Endometrium (tissue), 2 donors: ENCODE data around the gene DRAXIN.

ENCODE experiments used
- FAIRE-seq: peaks from 2 replicates; lab custom pipeline; 2012; peaks lifted over from hg19 to GRCh38; lab: Jason Lieb, UNC
- donor health status: control.
- donor health status: control.

The DRAXIN gene

DNA sequence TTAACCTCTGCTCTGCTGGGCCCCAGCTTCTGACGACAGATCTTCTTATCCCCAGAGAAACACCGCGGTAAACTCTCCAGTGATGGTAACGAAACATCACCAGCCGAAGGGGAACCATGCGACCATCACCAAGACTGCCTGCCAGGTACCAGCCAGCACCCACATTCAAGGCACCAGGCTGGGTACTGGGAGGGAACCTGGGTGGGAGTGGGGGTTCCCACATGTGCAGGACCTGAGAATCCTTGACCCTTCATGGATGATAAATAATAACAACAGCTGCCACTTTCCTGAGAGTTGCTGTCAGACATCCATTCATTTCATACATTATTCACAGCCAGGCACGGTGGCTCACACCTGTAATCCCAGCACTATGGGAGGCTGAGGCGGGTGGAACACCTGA lies 20.8 kb downstream of the DRAXIN start:
- FAIRE-seq = no peak

DNA sequence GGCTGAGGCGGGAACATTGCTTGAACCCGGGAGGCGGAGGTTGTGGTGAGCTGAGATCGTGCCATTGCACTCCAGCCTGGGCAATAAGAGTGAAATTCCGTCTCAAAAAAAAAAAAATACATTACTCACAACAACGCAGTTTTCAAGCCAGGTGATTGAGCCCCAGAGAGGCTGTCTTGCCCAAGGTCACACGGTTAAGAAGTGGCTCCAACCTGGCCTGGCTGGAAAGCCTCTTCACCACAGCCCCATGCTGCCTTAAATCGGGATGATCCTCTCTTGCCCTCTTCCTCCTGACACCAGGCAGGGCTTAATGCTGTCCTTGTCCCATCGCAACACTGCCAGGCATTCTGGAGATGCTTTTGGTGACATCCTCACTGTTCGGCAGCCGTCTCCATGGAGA lies 21.6 kb downstream of the DRAXIN start:
- FAIRE-seq = no peak

DNA sequence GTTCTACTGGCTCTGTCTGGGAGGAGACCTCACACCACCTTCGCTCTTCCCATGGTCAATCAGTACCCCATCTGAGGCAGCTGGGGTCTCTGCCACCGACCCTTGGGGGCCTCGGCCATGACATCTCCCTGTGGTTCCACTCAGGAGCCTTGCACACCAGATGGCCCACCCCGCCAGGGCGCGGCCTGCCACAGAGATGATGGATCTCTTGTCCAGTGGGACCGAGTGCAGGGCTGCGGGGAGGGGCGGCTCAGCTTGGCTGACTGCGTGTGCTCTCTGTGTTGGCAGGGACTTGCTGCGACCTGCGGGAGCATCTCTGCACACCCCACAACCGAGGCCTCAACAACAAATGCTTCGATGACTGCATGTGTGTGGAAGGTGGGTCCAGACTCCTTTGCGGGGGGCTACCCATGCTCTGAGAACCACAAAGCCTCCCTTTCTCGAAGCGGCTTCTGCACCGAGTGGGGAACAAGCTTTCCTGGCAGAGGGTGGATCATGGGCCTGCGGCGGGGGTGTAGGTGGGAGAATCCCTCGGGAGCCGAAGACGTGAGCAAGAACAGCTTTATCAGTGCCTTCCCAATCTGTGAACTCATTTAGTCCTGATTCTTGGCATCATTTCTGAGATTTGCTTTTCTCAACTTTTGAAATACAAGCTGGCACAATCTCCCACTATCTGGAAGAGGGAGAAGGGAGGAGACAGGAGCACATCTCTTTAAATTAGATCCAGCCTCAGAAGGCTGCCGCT lies 23.5 kb downstream of the DRAXIN start:
- no peak for FAIRE-seq

DNA sequence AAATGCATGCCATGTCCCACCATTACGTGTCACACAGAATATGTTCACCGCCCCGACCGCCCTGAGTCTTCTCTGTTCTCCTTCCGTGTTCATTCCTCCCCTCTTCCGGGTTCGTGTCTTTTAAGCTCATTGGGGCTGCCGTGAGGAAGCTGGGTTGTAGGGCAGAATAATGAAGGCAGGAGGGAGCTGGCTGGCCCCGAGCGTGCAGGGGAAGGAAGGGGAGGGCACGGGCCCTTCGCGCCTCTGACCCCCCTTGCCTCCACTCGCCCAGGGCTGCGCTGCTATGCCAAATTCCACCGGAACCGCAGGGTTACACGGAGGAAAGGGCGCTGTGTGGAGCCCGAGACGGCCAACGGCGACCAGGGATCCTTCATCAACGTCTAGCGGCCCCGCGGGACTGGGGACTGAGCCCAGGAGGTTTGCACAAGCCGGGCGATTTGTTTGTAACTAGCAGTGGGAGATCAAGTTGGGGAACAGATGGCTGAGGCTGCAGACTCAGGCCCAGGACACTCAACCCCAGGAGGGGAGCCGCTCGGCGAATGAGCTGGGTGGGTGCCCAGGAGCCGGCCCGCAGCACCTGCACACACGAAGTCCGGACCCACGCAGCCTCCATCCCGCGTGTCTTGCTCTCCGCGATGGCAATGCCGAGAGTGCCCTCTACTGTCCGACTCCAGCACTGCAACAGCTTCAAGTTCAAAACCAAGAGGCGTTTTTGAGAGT lies 28.0 kb downstream of the DRAXIN start:
- no peak for FAIRE-seq

DNA sequence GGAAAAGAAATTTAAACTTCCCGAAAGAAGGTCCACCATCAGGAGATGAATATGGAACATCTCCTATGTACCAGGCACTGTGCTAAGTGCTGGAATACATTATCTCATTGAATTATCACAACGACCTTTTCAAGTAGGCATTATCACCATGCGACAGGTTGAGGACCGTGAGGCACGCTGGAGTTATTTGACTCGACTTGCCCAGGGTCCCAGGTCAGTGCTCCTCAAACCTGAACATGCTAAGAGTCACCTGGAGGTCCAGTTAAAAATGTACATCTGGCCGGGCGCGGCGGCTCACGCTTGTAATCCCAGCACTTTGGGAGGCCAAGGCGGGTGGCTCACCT lies 28.5 kb downstream of the DRAXIN start:
- no peak for FAIRE-seq

DNA sequence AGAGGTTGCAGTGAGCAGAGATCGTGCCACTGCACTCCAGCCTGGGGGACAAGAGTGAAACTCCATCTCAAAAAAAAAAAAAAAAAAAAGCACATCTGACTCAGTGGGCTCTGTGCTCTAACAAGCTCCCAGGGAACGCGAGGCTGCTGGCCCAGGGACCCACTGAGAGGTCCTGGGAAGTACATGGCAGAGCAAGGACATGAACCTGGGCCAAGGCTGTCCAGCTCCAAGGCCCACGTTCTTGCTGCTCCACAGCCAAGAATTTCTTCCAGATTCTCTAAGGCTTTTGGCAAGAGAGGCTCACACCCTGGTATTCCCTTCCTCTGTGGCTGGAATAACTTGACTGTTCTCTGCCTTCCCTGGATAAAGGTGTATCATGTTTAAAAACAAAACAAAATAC lies 29.0 kb downstream of the DRAXIN start:
- FAIRE-seq = no peak

DNA sequence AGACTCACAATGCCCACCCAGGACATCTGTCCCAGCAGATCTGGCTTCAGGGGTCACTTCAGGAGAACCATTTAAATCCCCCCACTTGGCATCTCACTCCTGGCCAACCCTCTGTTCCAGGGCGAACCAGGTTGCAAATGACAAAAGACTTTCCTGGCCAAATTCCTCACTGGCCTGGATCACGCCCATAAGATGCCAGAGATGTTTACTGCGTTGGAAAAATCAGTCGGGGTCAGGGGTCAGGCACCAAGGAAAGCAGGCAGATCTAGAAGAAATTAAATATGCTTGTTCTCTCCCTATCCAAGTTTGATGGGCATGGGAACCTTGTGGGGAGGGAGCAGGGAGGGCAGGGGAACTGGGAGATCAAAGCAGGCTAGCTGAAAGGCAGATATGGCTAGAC lies 29.8 kb downstream of the DRAXIN start:
- no peak for FAIRE-seq

DNA sequence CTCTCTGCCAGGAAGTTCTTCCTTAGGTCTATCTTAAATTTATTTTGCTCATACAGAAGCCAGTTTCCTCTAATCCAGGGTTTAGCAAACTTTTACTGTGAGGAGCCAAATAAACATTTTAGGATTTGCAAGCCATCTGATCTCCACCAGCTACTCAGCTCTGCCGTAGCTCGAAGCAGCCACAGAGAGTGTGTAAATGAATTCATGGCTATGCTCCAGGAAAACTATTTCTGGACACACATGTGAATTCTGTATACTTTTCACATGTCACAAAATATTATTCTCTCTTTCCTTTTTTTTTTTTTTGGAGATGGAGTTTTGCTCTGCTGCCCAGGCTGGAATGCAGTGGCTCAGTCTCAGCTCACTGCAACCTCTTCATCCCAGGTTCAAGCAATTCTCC lies 31.0 kb downstream of the DRAXIN start:
- FAIRE-seq = no peak

DNA sequence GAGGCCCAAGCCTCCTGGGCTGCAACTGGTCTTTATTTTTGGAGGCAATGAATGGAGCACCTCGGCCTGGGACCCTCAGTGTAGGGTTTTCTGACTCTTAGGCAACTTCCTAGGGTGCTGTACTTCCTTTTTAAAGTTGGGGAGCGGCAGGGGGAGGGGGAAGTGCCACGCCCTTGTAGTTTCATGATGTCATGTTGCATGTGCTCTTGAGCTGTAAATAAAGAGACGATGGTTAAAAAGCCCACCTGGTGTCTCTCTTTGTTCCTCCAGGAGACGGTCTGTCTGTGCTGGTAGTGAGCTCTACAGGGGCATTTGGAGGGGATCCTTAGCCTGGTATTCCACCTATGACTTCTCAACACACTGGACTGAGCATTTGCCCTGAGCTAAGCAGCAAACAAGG lies 34.1 kb downstream of the DRAXIN start:
- FAIRE-seq = no peak

DNA sequence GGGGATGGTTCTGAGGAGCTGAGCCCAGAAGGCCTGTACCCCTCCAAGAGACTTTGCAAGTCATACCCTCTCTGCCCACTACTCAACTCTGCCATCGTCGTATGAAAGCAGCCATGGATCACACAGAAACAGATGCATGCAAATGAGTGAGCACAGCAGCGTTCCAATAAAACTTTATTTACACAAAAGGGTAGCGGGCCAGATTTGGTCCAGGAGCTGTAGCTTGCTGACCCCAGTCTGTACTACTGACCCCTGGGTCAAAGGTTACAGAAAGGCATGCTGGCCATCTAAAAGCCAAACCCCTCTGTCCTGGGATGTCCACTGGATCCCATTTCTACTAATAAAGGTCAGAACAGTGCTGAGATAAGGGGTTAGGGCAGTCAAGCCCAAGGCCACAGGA lies 35.6 kb downstream of the DRAXIN start:
- no peak for FAIRE-seq

DNA sequence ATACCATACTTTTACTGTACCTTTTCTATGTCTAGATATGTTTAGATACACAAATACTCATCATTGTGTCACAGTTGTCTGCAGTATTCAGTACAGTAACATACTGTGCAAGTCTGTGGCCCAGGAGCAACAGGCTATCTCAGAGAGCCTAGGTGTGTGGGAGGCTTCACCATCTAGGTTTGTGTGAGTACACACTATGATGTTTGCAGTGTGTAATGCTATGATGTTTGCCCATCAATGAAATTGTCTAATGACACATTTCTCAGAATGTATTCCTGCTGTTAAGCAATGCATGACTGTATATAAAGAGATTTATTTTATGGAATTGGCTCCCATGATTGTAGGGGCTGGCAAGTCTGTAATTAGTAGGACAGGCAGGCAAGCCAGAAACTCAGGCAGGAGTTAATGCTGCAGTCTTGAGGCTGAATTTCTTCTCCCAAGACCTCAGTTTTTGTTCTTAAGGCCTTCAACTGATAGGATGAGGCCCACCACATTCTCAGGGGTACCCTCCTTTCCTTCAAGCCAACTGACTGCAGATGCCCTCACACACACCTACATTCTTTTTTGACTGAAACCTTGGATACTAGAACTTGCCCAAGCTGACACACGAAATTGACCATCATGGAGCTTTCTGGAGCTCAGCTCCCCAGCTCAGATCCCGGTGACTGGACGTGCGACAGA lies 36.8 kb downstream of the DRAXIN start:
- no peak for FAIRE-seq

DNA sequence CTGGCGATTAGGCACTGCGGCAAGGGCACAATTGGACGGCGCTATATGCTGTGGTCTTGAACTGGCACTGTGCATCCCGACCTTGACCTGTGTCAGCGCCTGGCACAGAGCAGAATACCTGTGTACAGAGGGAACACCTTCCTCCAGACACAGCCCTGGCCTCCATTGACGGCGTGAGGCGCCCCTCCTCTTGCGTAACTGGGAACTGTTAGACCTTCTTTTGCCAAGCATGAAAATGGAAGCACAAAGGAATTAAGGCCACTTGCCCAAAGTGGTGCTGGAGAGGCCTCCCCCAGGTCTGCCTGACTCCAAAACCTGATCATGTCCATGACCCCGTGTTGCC lies 37.6 kb downstream of the DRAXIN start:
- FAIRE-seq = no peak

DNA sequence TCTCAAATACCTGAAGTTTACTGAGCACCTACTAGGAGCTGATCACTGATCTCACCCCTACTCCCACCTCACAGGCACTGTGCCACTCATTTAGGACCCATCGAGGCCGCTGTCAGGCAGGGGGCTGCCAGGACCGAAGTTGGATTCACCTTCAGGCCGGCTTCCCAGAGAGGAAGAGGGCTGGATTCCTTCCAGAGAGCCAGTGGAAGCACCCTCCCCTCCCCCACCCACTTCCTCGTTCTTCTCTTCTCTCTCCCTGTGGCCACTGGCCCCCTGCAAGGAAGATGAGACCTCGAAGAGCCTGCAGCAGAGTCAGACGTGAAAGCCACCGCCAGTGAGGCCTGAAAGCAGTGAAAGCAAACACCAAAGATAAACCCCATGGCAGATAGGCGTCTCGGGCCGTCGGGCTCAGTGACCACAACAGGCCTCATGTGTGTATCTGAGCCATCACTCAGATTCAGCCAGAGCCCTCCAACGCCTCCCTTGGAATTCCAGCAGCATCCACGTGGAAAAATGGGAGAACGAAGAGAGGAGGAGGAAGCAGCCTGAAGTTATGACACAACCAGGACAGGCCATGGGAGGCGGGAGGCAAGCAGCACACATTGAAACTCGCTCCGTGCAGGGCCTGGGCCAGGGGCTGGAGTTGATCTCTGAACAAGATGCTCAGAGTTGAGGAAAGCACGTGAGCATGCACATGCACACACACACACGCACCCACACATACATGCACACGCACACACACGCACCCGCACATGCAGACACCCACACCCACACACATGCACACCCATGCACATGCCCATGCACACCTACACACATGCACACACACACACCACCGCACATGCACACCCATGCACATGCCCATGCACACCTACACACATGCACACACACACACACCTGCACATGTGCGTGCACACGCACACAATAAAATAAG lies 38.3 kb downstream of the DRAXIN start:
- no peak for FAIRE-seq

DNA sequence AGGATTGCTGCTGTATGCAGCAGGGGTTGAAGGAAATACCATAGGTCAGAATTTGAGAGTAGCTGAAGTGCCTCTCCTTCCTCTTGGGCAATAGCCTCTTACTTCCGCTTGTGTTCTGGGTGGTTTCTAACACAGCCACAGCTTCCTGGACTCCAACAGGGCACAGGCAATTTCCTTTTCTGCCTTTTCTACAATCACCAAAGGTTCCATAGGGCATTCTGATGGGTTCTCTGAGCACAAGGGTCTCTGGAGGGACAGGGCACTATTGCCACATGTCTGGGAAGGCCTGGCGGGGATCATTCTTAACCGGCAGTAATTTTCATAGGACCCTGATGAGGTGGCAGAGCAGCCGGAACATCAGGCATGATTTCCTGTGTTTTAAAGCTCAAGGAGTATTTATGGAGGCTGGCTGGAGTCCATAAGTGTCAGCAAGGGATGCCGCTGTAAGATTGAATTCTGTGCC lies 39.0 kb downstream of the DRAXIN start:
- no peak for FAIRE-seq

DNA sequence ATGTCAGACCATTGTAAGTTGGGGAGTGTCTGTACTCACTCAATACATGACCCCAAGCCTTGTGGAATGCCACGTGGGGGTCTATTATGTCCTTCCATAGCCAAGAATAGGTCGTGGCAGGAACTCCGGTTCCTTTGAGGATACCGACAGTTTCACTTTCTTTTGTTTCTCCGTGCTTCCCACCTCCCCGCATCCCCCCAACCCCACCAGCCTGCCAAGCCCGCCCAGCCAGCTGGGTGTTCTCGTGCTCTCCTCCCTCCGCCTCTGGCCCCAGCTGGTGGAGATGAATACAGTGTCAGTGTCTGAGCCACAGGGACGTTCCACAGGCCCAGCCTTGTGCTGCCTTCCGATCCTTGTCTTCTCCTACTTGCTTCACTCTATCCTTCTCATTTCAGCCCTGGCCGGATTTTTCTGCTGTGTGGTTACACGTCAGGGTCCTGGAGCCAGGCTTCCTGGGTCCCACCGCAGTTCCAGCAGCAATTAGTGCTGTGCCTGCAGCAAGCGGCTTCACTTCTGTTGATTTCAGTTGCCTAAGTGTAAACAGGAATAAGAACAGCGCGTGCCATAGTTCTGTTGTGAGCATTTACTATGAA lies 40.3 kb downstream of the DRAXIN start:
- no peak for FAIRE-seq

DNA sequence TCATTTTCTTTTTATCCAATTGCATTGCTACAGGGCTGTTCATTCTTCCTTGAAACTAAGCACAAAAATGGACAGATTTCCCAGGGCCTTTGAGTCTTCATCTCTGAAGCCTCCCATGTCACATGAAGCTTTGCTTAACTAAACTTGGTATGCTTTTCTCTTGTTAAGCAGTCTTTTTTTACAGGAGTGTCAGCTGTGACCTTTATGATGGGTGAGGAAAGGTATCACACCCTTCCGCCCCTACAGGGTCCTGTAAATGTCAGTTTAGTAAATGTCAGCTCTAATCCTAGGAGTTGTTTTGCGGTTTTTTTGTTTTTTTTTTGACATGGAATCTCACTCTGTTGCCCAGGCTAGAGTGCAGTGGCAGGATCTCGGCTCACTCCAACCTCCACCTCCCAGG lies 41.8 kb downstream of the DRAXIN start:
- no peak for FAIRE-seq

DNA sequence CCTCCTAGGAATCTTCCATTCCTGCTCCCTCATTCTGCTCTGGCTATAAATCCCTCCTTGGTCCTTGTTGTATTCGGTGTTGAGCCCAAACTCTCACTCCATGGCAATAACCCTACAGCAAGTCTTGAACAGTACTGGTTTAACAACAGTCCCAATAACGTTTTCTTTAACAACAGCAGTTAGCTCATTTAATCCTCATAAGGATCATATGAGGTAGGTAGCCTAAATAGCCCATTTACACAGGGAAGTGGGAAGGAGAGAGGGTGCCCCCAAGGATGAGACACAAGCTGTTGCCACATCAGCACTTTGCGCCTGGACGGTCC lies 44.0 kb downstream of the DRAXIN start:
- no peak for FAIRE-seq

DNA sequence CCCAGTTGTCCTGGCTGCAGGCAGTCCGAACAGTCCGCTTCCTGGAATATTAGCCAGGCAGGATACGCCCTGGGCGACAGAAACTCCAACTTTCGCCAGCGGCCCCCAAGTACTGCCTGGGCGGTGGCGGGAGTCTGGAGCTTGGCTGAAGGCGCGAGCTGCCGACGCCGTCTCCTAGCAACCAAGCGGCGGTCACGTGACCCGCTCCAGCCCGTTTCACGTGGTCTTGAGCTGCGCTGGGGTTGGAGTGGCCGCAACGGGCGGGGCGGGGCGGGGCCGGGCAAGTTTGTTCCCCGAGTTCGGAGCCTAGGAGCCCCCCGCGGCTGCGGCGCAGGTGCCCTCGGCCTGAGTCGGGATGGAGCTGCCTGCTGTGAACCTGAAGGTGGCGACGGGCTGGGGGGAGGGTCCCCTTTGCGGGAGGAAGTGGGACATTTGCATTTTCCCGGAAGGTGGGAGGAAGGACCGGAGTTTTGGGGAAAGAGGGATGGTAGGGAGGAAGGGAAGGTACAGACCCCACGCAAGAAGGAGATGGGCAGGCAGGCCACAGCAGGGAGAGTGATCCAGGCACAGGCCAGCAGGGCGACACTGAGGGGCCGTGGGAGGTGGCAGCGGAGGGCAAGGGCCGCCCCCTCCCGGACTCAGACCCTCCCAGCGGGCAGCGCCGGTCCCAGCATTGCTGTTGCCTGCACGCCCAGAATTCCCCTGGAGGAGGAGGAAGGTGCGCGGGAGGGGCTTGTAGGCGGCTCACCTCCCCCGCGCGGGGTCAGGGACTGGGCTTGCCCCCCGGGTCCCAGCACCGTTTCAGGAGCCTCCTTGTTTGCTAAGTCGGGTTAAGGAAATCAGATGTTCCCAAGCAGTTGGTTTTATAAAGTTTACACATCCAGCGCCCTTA lies 44.6 kb downstream of the DRAXIN start, which contains the start of gene AGTRAP:
AGTRAP (plus strand) TSS at position 283 of the 892 bp plus-strand sequence; CDS start at position 356, 73 bp downstream.
- no peak for FAIRE-seq

DNA sequence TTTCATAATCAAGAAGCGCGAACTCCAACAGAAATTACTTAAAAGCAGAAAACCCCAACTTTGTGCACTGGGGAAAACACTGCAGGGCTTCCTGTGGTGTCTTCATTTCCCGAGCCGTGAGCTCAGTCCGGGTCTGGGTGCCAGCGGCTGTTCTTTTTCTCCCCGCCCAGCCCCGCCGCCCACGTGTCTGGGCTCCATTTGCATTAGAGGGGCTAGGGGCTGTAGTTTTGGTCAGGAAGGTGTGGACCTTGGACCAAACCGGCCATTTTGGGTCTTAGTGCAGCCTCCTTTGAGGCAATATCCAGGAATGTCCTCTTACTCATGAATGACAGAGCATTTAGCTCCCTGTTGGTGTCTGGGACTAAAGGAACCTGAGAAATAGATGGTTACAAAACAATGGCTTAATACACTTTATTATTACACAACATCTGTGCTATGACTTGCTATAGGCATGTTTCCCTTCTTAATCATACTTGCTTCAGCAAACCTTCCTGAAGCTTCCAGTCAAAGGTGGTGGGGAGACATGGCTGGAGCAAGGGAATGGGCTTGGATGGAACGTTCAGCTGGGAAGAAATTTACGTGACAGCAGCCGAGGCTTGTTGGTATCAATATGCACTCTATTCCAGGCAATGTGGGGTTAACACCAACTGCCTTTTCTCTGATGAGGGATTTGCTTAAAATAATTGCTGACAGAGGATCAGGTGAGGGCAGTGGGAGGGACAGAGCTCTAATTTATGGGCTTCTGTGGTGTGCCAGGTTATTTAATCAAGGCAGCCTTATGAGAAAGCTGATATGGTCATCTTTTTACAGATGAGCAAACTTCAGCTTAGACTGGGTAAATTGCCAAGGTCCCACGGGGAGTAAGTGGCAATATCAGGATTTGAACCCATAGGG lies 45.5 kb downstream of the DRAXIN start:
- no peak for FAIRE-seq

DNA sequence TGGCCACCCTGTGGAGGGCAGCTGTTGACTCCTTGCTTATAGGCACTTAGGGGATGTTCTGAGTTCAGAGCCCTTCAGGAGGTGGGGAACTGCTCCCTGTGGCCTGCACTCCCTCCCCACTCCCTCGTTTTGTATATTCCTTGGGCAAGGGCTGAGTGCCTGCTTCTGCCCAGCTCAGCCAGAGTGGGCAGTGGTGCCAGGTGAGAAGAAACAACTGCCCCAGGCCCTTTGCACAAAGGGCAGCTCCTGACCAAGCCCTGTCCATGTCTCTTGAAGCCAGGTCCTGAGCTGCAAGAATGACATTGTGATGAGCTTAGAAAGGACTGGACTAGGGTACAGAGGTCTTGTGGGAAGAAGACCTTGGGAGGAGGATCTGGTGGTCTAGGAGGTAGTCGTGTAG lies 46.6 kb downstream of the DRAXIN start:
- no peak for FAIRE-seq
